Measurements from ENCODE around the gene RNF114.

- TF ChIP-seq, protein P1, sequence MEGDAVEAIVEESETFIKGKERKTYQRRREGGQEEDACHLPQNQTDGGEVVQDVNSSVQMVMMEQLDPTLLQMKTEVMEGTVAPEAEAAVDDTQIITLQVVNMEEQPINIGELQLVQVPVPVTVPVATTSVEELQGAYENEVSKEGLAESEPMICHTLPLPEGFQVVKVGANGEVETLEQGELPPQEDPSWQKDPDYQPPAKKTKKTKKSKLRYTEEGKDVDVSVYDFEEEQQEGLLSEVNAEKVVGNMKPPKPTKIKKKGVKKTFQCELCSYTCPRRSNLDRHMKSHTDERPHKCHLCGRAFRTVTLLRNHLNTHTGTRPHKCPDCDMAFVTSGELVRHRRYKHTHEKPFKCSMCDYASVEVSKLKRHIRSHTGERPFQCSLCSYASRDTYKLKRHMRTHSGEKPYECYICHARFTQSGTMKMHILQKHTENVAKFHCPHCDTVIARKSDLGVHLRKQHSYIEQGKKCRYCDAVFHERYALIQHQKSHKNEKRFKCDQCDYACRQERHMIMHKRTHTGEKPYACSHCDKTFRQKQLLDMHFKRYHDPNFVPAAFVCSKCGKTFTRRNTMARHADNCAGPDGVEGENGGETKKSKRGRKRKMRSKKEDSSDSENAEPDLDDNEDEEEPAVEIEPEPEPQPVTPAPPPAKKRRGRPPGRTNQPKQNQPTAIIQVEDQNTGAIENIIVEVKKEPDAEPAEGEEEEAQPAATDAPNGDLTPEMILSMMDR (IDR thresholded peaks at IDR 0.05) = no peak
- TF ChIP-seq POLR2A (IDR thresholded peaks at IDR 0.05) = no peak
These were observed 43.9 kb upstream of the RNF114 start for GRCh38 chr20:49892260-49892659.
